ENCODE measurements around the gene NFATC1. TPM values are rescaled to one million over a fixed set of nuclear protein-coding genes. Genes with fewer than 3 reads are reported as not detected.

NFATC1 gene
- total RNA-seq, 1 experiment from 2014 or later: 4.9 TPM

DNA sequence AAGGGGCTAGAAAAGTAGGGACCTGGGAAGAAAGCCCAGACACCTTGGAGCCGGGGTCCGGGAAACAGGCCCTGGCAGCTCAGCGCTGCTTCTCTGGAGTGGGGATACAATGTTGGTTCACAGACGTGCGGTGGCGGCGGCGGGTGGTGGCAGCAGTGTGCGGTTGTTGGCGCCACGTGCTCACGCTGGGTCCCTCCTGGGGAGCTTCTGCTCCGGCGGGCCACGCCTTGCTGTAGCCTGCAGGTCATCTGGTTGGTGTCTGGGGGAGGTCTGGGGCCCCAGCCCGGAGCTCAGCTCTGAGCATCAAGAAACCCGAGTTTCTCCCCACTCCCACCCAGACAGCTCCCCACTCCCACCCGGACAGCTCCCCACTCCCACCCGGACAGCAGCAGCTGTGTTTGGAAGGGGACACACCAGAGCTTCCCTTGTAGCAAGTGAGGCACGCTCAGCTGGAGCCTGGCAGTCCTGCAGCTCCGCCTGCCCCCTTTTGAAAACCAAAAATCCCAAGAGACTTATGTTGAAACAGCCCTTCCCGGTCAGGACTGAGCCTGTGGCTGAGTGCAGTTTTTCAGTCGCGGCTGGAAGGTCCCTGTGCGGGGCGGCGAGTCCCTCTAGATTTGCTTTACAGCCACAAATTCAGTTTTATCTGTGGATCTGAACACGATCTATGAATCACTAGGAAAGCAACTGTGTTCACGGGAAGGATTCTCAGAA is 46.9 kb downstream of the NFATC1 start:
- in situ Hi-C loops (cut with HindIII; ENCODE audit: low pct_unique_long_range_greater_than_20kb, low sequenced_read_pairs): no loop called here

DNA sequence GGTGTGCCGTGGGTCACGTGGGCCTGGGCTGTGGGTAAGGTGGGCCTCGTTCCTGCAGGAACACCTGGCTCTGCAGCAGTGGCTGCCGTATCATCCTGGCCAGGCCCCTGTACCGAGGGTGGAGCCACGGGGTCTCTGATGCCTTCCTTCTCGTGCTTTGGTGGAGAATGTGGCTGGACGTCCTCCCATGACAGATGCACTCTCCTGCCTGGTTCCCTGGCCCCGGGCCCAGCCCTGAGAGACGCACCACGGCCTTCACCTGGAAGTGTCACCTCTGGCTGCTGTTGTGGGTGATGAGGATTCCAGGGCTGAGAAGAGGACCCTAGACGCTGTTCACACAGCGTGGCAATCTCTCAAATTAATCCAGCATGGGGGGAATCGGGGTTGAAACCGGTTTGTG is 49.5 kb downstream of the NFATC1 start:
- DNase-seq (ENCODE audit: low read depth, low spot score): no peak
- in situ Hi-C loops (cut with HindIII; ENCODE audit: low pct_unique_long_range_greater_than_20kb, low sequenced_read_pairs): no loop called here

More for the DNA sequence above, 46.9 kb downstream of the NFATC1 start:
- DNase-seq (ENCODE audit: low read depth, low spot score): no peak

DNA sequence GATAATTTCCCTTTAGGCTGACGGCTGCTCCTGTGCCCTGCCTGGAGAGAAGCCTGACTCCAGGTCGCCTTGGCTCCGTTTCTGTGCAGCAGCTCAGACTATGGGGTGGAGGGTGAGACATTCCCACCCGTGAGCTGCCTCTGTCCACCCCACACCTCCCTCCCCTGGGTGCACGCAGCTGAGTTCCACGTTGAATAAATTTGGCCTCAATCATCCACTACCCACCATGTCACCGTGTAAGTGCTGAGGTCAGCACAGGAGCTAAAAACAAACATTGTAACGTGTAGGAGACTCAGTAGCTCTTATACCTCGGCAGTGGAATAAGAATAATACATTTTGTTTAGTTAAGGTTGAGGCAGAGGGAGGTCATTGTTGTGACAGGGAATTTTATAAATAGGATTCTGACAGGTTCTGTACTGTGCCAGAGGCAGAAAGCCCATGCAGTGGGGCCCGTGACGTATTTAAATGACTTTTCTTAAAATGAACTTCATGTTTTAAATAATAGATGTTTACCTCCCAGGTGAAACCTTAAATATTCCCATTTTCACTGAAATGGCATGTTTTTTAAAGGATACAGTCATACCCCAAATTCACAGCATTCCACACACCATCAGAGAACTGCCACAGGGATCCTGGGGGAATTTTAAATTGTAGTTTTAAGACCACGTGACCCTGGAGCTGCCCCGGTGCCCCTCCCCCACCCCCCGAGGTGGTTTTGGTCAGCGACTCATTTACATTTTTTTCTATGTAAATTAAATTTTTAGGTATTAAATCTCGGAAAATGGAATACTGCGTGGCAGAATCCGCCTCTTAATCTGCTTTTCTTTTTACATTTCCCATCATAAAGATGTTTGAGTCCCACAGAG is 50.2 kb downstream of the NFATC1 start:
- no peak for DNase-seq (ENCODE audit: low read depth, low spot score)
- in situ Hi-C loops (cut with HindIII; ENCODE audit: low pct_unique_long_range_greater_than_20kb, low sequenced_read_pairs): no loop called here

DNA sequence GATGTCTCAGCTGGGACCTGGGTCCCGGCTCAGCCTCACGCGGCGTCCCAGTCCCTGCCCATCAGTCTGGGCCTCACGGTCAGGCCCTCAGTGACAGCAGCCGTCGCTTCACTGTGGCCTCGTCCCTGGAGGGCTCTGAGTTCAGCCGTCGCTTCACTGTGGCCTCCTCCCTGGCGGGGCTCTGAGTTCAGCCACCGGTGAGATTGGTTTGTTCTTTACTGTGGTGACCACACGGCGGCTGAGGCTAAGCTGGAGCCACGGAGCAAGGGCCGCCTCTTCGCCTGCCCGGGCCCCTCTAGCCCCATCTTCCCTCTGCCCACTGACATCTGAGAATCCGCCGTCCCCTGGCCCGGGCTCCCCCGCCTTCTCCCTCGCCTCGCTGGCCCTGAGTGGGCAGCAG is 51.2 kb downstream of the NFATC1 start:
- no peak for DNase-seq (ENCODE audit: low read depth, low spot score)
- in situ Hi-C loops (cut with HindIII; ENCODE audit: low pct_unique_long_range_greater_than_20kb, low sequenced_read_pairs): no loop called here

DNA sequence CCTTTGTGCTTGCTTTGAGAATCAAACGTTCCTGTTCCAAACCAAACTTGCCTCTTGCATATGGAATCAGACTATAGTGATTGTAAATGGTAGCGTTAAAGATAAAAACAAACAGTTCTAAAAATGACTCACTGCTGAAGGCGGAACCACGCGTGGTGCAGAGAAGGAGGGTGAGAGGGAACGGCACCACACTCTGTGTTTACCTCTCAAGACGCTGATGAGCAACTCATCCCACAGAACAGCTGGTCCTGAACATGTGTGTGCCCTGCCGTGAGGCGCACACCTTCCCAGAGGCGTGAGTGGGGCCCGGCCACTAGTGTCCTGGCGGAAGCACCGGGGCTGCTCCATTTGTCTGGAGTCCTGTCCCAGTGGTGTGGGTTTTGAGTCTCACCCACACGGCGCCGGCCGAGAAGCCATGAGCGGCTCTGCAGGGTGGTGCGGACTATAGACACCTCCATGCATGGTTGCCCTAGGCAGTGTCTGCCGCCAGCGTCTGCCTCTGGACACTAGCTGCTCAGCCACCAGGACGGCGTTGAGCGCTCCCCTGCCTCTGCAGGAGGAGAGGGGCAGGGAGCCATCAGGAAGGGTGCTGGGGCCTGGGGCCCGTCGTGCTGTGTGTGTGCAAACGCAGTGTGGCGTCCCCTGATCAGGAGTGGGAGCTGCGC is 52.1 kb downstream of the NFATC1 start:
- in situ Hi-C loops (cut with HindIII; ENCODE audit: low pct_unique_long_range_greater_than_20kb, low sequenced_read_pairs): no loop called here
- DNase-seq (ENCODE audit: low read depth, low spot score): no peak

DNA sequence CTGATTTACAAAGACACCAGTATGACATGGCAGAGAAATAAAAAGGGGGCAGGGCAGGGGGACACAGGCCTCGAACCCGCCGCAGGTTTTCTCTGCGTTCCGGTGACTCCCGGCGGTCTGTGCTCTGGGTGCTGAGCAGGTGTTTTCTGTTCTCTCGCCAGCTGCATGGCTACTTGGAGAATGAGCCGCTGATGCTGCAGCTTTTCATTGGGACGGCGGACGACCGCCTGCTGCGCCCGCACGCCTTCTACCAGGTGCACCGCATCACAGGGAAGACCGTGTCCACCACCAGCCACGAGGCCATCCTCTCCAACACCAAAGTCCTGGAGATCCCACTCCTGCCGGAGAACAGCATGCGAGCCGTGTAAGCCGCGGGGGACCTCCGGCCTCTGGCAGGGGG is 52.9 kb downstream of the NFATC1 start:
- no peak for DNase-seq (ENCODE audit: low read depth, low spot score)
- in situ Hi-C loops (cut with HindIII; ENCODE audit: low pct_unique_long_range_greater_than_20kb, low sequenced_read_pairs): no loop called here

DNA sequence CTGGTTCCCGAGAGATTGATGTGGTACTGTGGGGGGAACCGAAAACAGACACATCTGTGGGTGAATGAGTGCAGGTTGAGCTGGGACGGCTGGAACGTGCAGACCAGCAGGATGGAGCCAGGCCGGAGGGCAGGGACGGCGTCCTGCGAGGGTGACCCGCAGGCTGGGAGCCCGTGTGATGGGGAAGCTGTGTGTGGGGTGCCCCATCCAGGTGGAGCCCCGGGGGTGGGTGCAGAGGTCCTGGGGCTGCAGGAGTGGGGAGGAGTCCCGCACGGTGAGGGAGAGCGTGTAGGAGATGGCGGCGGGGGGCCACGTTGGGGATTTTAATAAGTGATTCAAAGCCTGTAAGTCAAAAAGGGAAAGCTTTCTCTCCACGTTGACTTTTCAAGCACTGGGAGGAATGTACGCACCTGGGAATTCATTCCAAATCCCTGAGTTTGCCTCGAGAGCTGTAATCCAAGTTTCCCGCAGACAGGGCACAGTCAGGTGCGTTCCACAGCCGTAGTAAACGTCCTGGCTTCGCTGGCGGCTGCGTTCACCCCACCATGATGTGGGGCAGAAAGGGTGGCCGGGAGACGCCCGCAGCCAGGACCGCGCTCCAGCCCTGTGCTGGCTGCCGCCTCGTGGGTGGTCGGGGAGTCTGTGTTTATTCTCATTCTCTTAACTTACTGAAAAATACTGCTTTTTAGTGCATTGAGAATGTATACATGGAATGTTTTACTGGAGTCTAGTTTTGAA is 54.0 kb downstream of the NFATC1 start:
- in situ Hi-C loops (cut with HindIII; ENCODE audit: low pct_unique_long_range_greater_than_20kb, low sequenced_read_pairs): no loop called here
- no peak for DNase-seq (ENCODE audit: low read depth, low spot score)

DNA sequence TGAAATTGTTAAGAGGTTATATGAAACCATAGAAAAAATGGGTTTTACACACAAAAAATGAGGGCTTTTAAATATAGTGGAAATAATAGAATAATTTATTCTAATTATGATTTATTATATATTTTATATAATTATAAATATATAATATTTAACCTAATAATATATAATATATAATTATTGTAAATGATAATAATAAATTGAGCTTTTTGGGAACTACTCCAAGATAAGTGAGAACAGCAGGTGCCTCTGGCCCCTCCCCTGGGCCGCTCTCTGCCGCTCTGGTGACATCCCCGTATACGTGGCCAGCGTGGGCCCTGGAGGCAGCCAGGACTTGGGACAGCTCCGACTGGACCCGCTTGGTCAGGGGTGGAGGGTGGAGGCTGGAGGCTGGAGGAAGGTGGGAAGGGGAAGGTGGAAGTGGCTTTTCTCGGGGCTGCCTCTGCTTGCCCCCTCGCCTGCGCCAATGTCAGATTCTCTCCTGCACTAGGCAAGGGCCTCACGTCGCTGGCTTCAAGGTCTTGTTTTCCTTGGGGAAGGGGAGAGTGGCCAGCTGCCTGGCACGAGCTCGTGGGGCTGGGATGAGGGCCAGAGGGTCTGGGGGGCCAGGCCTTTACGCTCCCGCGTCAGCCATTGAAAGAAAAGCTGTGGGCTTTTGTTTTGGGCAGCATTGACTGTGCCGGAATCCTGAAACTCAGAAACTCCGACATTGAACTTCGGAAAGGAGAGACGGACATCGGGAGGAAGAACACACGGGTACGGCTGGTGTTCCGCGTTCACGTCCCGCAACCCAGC is 54.8 kb downstream of the NFATC1 start:
- in situ Hi-C loops (cut with HindIII; ENCODE audit: low pct_unique_long_range_greater_than_20kb, low sequenced_read_pairs): no loop called here
- no peak for DNase-seq (ENCODE audit: low read depth, low spot score)

DNA sequence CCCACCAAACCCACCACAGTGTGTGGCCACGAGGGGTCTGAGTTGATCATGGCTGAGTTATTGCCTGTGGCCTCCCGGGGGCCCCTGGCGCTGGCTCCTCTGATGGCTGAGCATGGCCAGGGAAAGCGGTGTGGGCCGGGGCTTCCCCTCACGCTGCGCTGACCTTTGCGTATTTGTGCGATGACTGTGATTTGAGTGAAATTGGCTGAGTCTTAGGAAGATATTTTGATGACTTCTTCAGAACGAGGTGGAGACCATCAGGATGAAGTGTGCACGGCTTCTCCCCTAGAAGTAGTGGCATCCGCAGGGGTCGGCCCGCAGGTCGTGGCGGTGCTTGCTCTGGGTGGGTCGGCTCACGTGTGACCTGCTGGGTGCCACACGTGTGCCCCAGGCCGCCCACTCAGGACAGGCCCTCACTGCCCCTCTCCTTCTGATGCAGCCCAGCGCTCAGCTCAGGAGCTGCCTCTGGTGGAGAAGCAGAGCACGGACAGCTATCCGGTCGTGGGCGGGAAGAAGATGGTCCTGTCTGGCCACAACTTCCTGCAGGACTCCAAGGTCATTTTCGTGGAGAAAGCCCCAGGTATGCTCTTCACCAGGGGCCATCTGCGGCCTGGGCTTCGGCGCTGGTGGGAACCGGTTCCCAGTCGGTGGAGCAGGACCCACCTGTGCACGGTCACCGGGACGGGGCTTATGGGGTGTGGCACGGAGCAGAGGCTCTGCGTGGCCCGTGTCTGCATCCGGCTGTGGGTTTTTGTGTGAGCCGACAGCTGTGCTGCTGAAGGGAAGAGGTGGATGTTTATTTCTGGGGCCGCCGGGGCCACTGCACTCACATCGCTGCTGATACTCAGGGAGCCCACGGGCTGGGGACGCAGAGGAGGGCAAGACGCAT is 55.8 kb downstream of the NFATC1 start:
- in situ Hi-C loops (cut with HindIII; ENCODE audit: low pct_unique_long_range_greater_than_20kb, low sequenced_read_pairs): no loop called here
- no peak for DNase-seq (ENCODE audit: low read depth, low spot score)

DNA sequence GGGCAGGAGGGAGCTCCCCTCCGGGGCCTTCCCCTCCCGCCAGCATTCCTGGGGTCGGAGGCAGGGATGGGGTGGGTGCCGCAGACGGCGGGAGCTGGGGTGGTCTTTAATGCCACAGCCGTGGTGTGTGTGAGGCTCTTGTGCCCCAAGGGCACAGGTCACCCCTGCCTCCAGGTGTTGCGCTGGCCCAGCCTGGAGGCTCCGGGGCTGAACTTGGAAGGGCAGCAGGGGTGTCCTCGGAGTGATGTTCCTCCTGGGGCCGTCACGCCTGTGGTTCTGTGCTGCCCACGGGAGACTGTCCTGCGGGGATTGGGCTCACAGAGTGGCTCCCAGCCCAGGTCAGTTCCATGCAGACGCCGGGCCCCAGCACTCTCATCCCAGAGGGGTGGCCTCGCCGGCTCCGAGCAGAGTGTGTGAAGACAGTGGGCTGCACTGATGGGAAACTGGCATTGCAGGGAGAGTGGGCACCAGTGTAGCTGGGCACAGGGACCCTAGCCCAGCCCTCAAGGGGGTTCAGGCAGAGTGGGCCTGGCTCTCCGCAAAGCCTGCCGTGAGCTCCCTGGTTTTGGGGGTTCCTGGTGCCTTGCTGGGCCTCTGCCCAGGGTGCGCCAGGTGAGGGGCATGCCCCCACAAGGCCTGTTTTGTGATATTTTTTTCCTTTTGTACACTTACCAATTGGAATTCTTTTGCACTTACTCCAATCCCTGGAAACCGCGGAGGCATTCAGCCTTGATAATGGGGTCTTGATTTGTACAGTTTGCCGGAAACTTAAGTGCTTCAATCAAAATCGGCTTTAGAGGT is 56.7 kb downstream of the NFATC1 start:
- in situ Hi-C loops (cut with HindIII; ENCODE audit: low pct_unique_long_range_greater_than_20kb, low sequenced_read_pairs): no loop called here
- DNase-seq (ENCODE audit: low read depth, low spot score): no peak

DNA sequence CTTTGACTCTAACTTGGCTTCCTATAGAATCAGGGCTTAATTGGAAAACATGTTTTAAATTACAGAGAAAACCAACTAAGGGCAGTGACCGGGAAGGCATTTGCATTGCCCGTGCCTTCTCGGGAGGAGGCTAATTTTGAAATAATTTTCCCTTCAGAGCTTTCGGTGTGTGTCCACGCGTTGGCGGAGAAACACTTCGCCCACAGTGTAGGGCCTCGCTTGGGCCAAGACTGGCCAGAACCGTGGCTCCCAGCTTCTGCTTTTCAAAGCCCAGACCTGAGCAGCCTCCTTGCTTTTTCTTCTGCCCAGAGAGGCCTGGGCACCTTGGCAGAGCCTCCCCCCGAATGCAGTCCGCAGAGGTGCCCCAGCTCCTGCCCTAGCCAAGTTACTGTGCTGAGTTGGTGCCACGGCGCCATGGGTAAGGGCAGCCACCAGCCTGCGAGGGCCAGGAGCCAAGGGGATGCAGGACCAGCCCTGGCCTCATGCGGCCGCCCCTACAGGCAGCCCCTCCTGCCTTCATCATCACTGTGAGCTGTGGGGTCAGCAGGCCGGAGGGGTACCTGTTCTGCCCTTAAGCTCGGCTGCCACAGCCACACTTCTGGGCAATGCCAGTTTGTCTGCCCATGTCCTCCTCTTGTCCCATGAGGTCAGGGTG is 57.4 kb downstream of the NFATC1 start:
- no peak for DNase-seq (ENCODE audit: low read depth, low spot score)
- in situ Hi-C loops (cut with HindIII; ENCODE audit: low pct_unique_long_range_greater_than_20kb, low sequenced_read_pairs): no loop called here

DNA sequence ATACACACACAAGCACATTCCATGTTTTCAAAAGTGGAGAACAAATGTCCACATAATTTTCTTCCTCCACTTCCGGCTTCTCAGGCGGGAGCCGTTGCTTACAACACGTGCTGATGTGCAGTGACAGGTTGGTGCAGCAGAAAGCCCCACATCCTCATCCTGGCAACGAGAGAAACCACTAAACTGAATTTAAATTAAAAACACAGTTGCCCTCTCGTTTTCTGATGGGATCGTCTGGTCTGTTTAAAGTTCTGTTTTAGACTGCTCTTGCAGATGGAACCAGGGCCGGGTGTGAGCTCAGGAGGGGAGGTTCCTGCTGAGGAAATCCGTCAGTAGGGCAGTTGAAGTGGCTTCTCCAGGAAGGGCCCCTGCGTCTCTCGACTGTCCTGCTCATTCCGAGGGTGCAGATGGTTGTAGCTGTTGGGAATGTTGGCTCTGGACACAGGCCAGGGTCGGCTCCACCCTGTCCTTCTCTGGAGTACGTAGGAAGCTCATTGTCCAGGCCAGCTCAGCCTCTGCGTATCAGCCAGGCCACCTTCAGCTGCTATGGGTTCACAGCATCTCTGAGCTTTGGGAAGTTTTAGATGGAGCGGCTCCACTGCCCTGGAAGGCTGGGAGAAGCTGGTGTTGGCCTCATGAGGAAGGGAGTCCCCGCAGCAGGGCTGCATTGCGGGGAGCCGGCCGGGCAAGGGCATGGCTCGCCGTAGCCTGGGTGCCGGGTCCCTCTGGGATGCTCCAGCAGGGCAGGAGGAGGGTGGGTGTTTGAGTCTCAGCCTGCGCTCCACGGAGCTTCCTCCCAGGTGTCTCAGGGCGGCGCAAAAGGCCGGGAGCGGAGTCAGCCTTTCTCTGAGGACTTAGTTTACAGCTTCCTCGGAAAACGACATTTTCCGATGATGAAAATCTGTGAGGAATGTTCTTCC is 58.3 kb downstream of the NFATC1 start:
- in situ Hi-C loops (cut with HindIII; ENCODE audit: low pct_unique_long_range_greater_than_20kb, low sequenced_read_pairs): no loop called here
- DNase-seq (ENCODE audit: low read depth, low spot score): no peak

DNA sequence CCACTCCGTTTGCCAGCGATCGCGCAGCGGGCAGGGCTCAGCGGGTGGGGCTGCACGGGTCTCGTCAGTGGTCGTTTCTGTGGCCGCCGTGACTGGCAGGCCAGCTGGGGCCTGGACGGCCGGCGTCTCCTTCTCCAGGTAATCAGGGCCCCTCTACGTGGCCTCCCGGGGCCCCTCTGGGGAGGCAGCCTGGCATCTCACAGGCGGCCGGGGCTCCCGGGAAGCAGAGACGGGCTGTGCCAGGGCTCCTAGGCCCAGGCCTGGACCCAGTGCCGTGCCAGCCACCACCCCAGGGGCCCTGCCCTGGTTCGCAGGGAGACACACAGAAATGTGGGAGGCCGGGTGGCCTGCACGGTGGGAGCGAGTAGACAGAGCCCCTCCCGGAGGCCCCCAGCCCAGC is 59.5 kb downstream of the NFATC1 start:
- in situ Hi-C loops (cut with HindIII; ENCODE audit: low pct_unique_long_range_greater_than_20kb, low sequenced_read_pairs): no loop called here
- DNase-seq (ENCODE audit: low read depth, low spot score): no peak

Measured in SK-MEL-5 (cell line).